Suppressor macrophage (primary cell): Measurements from ENCODE around the gene C20orf173.
"Not testable (repeated sequence)": the region's sequence is repeated elsewhere in the genome, so short reads cannot be mapped to it uniquely, and the experiment has no call there.

Experiments
- DNase-seq, 4 experiments: peaks; one replicate each; pipeline ENCODE4 v3.0.0-alpha.2; 2020 to 2022

Gene C20orf173

DNA sequence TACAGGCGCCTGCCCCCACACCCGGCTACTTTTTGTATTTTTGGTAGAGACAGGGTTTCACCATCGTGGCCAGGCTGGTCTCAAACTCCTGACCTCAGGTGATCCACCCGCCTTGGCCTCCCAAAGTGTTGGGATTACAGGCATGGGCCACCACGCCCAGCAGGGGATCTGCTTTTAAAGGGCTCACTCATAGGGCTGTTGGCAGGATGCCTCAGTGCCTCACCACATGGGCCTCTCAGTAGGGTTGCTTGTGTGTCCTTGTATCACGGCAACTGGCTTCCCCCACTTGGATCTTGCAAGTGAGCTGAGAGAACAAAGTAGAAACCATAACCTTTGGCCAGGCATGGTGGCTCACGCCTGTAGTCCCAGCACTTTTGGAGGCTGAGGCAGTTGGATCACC, 15.5 kb upstream of the C20orf173 start:
- not testable (repeated sequence) for DNase-seq

DNA sequence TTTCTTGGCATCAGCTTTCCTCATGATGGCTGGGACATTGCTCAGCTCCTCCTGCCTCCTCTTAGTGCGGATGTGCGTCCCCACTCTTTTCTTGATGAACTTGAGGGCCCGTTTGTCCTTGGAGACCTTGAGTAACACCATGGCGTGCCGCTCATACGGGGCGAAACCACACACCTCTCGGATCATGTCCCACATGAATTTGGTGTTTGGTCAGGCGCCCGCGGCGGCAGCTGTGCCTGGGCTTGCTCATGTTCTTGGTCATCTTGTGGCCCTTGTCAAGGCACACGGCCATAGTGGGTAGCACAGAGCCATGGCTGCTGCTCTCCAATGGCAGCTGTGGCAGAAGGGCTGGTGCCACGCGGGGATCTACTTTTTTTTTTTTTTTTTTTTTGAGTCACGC, 15.0 kb upstream of the C20orf173 start:
- DNase-seq: no peak

DNA sequence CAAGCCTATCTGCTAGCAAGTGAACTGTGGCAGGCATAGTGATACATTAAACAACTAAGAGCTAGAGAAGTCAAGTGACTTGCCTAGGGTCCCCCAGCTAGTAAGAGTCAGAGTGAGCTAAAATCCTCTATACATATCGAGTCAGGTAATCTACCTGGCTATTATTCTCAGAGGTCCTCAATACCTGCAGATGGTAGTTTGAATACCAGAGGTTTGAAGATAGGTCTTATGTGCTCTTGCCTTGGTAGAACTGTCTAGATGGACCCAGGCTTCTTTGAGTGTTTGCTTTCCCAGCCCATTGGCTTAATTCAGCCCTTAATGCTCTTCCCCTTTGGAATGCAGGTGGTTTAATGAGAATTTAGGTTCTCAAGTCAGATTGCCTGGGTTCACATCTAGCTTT, 13.5 kb upstream of the C20orf173 start:
- DNase-seq: no peak

DNA sequence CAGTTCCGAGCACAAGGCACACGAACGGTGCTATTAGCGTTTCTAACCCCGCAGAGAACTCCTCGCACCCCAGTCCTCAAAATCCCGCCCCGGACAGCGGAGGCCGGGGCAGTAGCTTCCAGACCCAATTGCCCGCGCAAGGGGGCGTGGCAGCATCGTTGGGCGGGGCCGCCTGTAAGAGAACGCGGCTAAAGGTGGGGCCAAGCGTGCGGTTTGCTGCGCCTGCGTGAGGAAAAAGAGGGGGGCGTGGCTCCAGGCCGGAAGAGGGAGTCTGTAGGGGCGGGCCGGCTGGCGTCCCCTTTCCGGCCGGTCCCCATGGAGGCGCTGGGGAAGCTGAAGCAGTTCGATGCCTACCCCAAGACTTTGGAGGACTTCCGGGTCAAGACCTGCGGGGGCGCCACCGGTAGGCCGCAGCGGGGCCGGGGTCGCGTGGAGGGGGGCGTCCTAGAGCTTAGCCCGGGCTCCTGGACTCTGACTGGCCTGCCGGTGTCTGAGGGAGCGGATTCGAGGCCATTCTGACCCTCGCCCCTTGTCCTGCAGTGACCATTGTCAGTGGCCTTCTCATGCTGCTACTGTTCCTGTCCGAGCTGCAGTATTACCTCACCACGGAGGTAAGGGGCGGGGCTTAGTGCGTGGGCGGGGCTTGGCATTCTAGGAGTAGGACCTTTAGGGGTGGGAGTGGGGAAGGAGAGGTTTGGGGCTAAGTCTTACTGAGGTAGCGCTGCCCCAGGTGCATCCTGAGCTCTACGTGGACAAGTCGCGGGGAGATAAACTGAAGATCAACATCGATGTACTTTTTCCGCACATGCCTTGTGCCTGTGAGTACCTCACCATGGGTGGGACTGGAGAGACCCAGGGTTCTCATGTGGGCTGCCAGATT, 12.6 kb upstream of the C20orf173 start, which contains the start of gene ERGIC3:
Gene ERGIC3, plus strand, starts transcription at position 296 of the 880 bp plus-strand sequence. Its CDS starts 20 bp downstream, at position 316.
- DNase-seq: peak; percentile 98 to 99 (median 98)

DNA sequence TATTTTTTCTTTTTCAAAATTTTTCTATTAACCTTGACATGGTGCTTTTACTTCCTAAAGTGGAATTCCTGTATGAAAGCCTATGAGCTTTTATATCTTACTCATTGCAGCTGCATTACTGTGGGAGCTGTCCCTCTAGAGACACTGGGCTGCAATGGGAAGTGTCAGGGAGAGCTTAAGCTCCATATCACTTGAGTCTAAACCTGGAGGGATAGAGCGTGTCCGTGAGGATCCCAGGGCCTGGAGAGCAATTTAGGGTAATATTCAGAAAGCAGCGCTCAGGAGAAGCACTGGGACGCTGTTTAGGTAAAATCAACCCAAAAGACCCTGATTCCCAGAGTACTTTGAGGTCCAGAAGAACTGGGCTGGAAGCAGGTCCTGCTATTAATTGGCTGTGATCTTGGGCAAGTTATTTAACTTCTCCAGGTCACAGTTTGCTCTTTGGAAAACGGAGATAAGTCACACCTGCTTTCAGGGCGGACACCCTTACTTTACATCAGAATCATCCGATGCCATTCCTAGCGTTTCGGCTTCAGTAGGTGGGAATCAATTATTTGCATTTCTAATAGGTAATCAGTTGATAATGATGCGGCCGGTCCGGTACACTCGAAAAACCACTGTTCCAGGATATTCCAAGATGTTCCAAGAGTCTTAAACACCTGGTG, 11.8 kb upstream of the C20orf173 start:
- DNase-seq: no peak

DNA sequence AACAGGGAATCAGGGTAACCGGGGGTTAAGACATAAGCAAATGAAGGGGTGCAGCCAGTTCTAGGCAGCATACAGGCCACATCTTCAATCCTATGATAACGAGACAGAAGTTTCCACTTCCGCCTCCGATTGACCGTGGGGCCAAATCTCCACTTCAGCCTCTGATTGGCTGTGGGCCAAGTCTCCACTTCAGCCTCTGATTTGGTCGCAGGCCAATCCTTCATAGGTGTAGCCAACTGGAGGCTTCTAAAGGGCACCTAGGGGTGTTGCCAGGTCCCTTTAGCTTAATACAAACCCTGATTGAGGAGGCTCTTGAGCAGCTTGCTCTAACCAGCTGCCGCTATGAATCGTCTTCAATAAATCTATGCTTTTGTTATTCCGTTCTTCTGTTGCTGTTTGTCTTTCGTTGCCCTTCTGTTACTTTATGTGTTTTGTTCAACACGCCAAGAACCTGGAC, 10.3 kb upstream of the C20orf173 start:
- DNase-seq: peak; percentile 47 to 68 (median 54)

DNA sequence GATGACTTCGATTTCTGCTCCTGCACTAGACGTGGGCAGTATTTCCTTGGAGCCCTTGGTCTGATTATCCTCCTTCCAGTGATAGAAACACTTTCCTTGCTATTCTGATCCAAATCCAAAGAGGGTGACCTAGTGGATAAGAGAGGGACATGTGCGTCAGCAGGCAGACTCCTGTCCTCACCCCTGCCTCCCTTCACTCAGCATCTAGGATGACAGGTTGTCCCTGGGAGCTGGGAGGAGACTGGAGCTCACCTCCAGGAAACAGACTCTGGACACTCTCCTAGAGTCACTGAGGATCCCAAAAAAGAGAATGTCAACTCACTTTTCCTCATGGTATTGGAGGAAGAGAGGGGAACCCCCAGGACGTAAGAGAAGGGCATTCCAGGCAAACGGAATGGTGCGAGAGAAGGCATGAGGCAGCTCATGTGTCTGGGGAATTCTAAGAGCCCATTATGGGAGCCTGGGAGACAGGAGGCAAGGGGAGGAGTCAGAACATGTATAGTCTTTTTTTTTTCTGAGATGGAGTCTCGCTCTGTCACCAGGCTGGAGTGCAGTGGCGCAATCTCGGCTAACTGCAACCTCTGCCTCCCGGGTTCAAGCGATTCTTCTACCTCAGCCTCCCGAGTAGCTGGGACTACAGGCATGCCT, 2.2 kb downstream of the C20orf173 start:
- no peak for DNase-seq

DNA sequence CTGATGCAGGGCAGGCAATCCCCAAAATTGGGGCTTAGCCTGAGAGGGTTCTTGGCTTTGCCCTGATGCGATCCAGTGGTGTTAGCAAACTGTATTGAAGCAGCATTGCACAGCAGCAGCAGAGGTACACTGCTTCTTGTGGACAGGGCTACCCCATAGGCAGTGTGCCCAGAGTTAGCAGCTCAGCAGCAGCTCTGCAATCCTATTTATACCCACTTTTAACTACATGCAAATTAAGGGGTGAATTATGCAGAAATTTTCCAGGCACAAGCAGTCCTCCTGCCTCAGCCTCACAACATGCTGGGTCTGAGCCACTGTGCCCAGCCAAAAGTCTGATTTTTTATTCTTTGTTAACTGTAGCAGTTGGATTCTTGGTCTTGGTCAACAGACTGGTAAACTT, 3.8 kb downstream of the C20orf173 start:
- DNase-seq: no peak

DNA sequence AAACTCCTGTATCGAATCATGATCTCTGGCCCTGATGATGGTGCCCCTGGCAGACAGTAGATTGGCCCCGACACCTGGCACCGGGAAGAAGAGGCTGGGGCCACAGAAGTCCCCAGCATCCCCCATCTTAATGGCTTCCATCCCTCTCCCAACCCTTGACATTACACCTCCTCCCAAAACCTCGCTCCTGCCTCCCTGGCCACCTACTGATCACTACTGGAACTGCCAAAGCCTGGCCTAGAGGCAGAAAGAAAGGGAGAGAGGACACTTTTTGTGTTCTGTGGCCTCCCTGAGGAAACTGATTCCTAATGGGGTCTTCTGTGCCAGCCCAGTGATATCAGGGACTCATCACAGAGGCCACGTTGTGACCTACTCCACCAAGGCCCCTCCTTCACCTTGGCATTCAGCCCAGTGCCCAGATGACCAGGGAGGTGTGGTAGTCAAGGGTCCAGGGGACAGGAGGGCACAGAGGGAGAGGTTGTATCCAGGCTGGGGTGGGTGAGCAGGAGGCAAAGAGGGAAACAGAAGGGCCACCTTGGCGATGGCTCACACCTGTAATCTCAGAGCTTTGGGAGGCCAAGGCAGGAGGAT, 6.1 kb downstream of the C20orf173 start:
- peak; percentile 24 to 51 (median 41) for DNase-seq

DNA sequence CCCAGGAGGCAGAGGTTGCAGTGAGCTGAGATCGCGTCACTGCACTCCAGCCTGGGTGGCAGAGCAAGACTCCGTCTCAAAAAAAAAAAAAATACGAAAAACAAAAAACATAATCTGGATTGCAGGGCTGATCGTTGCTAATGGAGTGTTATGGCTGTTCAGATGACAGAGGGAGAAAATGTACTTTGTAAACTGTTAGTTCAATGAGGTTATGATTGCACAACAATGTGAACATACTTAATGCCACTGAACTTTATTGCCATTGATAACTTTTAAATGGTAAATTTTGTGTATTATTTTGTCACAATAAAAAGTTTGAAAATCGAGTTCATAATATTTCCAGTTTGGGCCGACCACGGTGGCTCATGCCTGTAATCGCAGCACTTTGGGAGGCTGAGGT, 10.5 kb downstream of the C20orf173 start:
- no peak for DNase-seq

DNA sequence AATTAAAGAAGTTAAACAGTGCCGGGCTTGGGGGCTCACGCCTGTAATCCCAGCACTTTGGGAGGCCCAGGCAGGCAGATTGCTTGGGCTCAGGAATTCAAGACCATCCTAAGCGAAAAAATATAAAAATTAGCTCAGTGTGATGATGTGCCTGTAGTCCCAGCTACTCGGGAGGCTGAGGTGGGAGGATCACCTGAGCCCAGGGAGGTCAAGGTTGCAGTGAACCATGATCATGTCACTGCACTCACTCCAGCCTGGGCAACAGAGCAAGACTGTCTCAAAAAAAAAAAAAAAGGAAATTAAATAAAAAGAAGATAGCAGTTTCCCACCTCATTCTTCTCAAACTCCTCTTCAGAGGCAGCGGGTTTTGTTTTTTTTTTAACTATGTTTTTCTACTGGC, 11.7 kb downstream of the C20orf173 start:
- DNase-seq: not testable (repeated sequence)

DNA sequence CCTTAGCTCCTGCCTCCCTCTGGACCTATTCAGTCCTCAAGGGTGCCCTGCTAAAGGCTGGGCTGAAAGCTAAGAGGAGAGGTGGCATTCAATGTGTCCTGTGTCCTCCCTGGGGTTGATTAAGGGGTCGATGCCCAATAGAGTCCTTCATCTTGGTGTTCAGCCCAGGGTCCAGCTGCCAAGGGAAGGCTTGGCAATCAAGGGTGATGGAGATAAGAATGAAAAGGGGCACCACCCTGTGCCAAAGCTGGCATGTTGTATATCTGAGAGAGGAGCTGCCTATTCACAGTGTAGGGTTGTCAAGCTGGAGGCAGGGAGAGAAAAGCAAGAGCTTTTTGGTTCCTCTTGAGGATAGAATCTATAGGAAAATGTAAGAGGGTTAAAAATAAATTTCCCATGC, 12.3 kb downstream of the C20orf173 start:
- DNase-seq: no peak

DNA sequence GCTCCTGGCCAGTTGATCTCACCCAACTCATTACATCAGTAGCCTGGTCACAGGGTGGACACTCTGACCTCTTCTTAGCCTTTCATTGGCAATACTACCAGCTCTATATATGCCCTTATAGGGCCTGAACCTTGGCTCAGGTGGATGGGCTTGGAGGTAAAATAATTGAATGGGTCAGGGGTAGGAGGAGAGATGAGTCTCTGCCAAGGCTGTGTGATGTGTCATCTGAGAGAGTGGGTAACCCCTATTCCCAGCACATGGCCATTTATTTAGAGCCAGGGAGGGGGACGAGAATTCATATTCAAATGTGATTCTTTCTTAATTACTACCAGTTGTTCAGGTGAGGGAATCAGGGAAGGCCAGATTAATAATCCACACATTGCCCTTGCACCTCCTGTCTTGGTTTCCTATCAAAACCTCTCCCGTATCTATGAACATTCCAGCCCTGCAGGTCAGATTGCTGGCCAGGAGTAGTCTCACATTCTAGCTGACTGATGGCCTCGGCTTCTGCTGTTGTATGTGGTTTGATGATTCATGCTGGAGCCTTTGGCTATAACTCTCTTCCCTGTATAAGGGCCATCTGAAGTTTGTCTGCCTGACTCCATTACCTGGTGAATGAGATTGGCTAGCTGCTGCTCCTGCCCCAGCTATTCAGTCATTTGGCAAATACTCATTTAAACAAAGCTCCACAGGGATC, 13.4 kb downstream of the C20orf173 start:
- no peak for DNase-seq

DNA sequence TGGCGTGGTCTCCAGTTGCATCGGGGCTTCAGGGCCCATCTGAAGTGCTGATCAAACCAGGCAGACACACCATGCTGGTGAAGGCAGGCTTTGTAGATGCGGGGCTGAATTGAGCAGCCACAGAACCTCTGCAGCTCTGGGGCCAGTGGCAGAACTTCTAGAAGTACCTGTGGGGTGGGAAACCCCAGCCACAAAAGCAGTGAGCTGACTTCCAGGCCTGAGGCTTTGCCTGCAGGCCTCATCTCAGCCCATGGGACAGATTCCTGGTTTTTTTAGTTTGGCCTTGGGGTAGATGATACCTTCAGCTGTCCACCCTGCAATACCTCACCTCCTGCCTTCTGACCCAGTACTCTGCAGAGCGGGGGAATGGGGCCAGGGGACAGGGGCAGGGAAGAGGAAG, 14.1 kb downstream of the C20orf173 start:
- DNase-seq: no peak

DNA sequence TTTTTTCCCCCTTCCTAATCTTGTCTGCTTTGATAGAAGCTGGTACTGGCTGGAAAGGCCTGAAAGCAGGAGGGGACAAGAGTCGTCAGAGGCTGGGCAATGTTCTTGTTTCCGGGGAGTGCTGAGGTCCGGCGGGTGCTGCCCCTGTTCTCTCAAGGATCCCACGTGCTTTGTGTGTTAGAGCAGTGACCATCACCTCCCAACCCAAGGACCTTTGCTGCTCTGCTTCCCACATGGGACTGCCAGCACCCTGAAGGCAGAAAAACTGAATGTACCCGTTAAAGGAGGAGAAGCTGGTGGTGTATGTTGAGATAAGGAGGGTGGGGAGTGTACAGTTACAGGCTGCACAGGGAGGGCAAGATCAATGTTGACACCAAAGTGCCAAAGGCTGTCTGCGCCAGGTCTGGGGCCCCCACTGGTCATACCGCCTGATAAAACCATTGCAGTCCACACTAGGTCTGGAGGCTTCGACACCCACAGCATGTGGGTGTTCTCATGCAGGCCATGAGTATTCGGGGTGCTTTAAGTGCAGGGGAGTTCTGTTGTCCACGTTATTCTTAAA, 15.0 kb downstream of the C20orf173 start:
- DNase-seq: no peak

DNA sequence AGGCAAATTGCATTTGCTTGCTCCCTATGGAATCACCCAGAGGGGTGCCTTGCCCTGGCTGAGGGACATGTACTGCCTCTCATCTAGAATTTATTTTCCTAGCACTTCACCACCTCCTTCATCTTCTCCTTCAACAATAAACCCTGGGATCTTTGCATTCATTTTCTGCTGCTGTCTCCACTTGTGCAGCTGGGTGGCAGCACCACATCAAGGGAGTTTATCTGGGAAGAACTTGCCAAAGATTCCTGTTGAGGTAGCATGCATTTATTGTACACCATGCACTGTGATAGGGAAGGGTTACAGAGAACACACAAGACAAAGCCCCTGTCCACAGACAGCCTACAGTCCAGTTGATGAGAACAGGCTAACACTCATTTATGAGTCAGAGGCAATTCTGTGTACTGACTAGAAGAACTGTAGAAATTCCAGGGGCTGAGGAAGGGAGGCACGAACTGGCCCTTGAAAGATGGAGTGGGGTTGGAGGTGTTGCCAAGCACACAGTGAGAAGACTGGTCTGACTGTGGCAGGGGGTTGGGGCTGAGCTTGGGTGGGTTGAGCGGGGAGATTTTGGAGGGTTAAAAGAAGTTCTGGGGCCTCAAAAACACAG, 17.5 kb downstream of the C20orf173 start:
- DNase-seq: peak in 1 of 4 experiments; percentile 6

DNA sequence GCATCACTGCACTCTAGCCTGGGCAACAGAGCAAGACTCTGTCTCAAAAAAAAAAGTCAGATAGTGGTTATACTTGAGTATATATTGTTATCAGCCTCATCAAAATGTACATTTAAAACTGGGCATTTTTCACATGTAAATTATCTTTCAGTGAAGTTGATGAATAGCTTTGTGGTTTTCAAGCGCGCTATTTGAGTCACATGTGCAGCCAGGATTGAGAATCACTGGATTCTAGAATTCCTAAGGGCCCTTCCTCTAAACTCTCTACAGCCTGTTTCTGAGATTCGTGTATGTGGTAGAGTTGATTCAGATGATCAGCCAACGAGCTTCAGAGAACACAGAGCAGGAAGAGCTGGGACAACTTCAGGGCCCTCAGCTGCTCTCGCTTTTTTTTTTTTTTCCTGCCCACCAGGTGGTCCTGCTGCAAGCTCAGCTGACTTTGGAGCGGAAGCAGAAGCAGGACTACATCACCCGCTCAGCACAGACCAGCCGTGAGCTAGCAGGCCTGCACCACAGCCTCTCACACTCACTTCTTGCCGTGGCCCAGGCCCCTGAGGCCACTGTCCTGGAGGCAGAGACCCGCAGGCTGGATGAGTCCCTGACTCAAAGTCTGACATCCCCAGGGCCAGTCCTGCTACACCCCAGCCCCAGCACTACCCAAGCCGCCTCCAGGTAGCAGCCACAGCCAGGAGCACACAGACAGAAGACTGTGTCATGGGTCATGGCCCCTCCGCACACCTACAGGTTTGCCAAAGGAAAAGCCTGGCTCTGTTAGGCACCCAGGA, 18.3 kb downstream of the C20orf173 start:
- no peak for DNase-seq

DNA sequence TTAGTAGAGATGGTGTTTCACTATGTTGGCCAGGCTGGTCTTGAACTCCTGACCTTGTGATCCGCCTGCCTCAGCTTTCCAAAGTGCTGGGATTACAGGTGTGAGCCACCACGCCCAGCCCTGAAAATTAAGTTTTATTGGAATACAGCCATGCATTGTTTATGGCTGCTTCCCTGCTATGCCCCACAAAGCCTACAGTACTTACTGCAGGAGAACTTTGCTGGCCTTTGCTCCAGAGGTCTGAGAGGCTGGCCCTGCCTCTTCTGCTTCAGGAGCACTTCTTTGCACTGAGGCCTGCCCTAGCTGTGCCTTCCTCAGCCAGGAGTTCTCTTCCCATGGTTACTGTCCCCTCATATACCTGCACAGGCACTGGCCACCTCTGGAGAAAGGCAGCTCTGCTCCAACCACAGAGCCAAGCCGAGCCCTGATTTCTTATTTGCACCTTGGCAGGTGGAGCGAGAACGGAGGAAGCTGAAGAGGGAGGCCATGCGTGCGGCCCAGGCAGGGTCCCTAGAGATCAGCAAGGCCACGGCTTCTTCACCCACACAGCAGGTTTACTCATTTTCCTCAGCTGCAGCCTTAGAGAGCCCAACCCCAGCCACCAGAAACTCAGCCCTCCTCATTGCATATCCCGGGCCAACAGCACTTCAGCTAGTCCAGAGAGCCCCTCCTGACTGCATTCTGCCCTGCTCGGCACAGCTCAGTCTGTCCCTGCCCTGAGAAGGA, 20.8 kb downstream of the C20orf173 start:
- no peak for DNase-seq

DNA sequence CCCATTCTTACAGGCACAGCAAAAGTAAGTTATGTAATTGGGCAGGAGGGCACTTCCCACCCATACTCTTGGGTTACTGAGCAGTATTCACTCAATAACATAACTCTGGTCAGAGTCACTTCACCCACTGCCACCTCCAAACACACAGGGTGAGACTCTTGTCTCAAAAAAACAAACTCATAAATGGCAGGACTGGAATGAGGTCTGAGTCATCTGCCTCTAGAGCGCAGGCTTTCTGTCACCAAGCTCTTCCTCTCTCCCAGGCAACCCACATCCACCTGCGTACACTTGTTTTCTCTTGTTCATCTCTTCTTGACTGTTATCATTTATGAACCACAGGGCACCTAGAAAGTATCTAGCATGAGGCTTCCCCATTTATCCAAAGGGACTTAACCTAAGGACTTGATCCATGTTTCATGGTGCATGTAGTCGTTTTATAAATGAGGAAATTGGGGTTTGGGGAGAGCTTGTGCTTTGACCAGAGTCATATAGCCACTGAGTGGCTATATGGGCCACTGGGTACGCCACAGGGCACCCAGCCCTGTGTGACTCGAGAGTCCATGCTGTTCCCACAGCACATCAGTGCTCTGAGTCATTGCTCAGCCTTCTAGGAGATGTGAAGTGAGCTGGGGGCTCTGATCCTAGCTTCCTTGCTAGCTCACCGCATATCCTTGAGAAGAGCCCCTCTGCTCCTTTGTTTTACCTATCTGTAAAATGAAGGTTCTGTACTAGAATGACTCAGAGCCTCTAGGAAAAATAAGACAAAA, 22.4 kb downstream of the C20orf173 start:
- DNase-seq: peak in 3 of 4 experiments; percentile 5 to 19 (median 6)
